PC-3 (cell line): ENCODE data around the gene SLTM.

Experiments
- CTCF ChIP-seq: fragments of 300-600 bp; sonication (generic); conservative IDR thresholded peaks from 2 replicates; pipeline ENCODE4 v1.5.1; 2017; ENCODE audit warnings: antibody characterized with exemption, low read depth, mild to moderate bottlenecking, low read length
- EZH2 ChIP-seq: fragments of 300-600 bp; sonication (generic); IDR thresholded peaks from one replicate; pipeline ENCODE4 v1.6.1; 2017; ENCODE audit warnings: antibody characterized with exemption, mild to moderate bottlenecking, low read length; ENCODE audit not compliant: unreplicated experiment
- EZH2phosphoT487 ChIP-seq: fragments of 300-600 bp; sonication (generic); IDR thresholded peaks from 2 replicates; pipeline ENCODE4 v1.6.1; 2018; ENCODE audit warnings: mild to moderate bottlenecking, antibody characterized with exemption, low read length, borderline replicate concordance

DNA sequence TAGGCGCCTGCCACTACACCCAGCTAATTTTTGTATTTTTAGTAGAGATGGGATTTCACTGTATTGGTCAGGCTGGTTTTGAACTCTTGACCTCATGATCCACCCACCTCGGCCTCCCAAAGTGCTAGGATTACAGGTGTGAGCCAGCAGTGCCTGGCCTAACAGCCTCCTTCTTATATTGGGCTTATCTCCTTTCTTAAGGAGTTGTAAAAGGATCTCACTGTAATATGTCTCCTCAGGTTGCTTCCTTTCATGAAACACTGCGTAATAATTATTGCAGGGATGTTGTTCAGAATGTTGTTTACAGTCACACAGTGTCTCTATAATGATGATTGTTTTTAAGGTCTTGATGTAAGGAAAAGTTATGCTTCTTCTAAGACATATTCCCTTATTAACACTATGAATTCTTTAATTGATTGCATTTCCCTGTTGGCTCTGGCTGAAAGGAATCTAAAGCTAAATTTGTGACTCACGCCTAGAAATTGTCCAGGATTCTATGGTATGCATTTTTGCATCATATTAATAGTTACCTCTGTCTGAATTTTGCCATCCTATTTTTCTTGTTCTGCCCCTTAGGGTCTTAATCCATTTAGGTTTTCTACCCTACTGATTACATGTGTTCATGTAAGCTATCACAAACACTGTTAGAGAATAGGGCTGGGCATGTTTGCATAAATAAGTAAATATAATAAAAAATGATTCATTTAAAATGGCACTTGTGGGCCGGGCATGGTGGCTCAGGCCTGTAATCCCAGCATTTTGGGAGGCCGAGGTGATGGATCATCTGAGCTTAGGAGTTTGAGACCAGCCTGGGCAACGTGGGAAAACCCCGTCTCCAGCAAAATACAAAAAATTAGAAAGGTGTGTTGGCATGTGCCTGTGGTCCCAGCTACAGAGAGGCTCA lies 29.4 kb upstream of the SLTM start:
- TF ChIP-seq CTCF (no peak), EZH2 (no peak), EZH2phosphoT487 (no peak)
